Glutamatergic neuron (in vitro differentiated cells): ENCODE measurements around the gene HIVEP3. TPM values are rescaled to one million over a fixed set of nuclear protein-coding genes. Genes with fewer than 3 reads are reported as not detected.
A peak's percentile ranks its signal among the peaks of the same experiment; 100 is the strongest.

Source experiments
- DNase-seq: peaks from one replicate; pipeline ENCODE4 v3.0.0; 2022
- H3K27ac Mint-ChIP-seq: one replicate; pipeline ENCODE4 v1.8.0; 2020; ENCODE audit warnings: mild to moderate bottlenecking, mixed read lengths, inconsistent platforms; ENCODE audit not compliant: unreplicated experiment
- H3K27me3 Mint-ChIP-seq: one replicate; pipeline ENCODE4 v1.8.0; 2020; ENCODE audit warnings: mild to moderate bottlenecking, moderate library complexity, mixed read lengths, inconsistent platforms; ENCODE audit not compliant: unreplicated experiment
- H3K36me3 Mint-ChIP-seq: one replicate; pipeline ENCODE4 v1.8.0; 2020; ENCODE audit warnings: mild to moderate bottlenecking, mixed read lengths, inconsistent platforms; ENCODE audit not compliant: unreplicated experiment
- H3K4me1 Mint-ChIP-seq: one replicate; pipeline ENCODE4 v1.8.0; 2020; ENCODE audit warnings: mild to moderate bottlenecking, low read depth, mixed read lengths, inconsistent platforms; ENCODE audit not compliant: unreplicated experiment
- H3K4me3 Mint-ChIP-seq: one replicate; pipeline ENCODE4 v1.8.0; 2020; ENCODE audit warnings: mild to moderate bottlenecking, mixed read lengths, inconsistent platforms; ENCODE audit not compliant: unreplicated experiment
- H3K9me3 Mint-ChIP-seq: one replicate; pipeline ENCODE4 v1.8.0; 2020; ENCODE audit warnings: mild to moderate bottlenecking, moderate library complexity, mixed read lengths, inconsistent platforms; ENCODE audit not compliant: unreplicated experiment
- total RNA-seq: library from RNA; stranded (reverse); fragmentation: NEBNext Ultra II Directional; extraction: Animal tissue kit (Norgen Biotek cat#: 25700); gene quantifications from one replicate; pipeline ENCODE4 v1.2.1, GENCODE V29; 2021; ENCODE audit not compliant: unreplicated experiment
- TF ChIP-seq, protein P1 (sequence below): fragments of 200-600 bp; sonication (generic); IDR thresholded peaks from one replicate; pipeline ENCODE4 v1.5.0; 2021; ENCODE audit not compliant: partially characterized antibody, unreplicated experiment

Gene HIVEP3
- total RNA-seq, 1 donor from 2014 or later = 15.1 TPM

DNA sequence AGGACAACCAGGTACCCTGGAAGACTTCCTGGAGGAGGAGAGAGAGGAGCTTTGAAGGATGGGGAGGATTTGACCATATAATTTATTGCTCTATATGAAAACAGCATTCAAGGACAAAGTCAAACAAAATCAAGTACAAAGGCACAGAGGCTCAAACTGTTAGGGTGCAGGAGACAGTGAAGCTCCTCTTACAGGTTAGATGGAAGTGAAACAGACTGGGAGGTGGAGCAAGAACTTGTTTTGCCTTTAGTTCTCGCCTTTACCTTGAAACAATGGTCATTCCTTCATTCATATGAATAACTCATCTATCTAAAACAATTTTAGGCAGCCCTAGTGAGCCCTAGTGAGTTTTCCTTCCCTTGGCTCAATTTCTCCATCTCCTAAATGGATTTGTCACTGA lies 199.6 kb downstream of the HIVEP3 start:
- Mint-ChIP-seq H3K4me1 (peaks cover 32% of the 10 kb centered on the region), H3K27me3 (peaks cover 23% of the 10 kb centered on the region), H3K9me3 (peaks cover 16% of the 10 kb centered on the region), H3K27ac (no peak overlapping the region), H3K4me3 (no peak overlapping the region), H3K36me3 (peaks cover 4% of the 10 kb centered on the region)
- DNase-seq = no peak
- TF ChIP-seq, protein P1, sequence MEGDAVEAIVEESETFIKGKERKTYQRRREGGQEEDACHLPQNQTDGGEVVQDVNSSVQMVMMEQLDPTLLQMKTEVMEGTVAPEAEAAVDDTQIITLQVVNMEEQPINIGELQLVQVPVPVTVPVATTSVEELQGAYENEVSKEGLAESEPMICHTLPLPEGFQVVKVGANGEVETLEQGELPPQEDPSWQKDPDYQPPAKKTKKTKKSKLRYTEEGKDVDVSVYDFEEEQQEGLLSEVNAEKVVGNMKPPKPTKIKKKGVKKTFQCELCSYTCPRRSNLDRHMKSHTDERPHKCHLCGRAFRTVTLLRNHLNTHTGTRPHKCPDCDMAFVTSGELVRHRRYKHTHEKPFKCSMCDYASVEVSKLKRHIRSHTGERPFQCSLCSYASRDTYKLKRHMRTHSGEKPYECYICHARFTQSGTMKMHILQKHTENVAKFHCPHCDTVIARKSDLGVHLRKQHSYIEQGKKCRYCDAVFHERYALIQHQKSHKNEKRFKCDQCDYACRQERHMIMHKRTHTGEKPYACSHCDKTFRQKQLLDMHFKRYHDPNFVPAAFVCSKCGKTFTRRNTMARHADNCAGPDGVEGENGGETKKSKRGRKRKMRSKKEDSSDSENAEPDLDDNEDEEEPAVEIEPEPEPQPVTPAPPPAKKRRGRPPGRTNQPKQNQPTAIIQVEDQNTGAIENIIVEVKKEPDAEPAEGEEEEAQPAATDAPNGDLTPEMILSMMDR = no peak

DNA sequence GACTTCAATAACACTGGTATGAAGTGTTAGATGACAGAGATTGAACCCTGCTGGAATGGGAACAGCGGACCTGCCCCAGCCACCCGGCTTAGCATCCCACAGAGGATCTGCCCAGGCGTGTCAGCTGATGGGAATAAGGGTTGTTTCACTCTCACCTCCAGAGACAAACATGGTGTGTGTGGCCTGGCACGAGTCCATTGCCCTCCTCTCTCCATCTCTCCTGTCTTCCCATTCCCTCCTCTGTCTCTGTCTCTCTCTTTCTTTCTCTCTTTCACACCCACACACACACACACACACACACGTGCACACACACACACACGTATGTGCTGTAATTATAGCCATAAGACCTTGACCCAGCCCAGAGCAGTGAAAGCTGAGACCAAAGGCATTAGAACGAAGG lies 200.2 kb downstream of the HIVEP3 start:
- peaks cover 27% of the 10 kb centered on the region for H3K27me3 Mint-ChIP-seq
- TF ChIP-seq, protein P1 = no peak
- peaks cover 35% of the 10 kb centered on the region for H3K4me1 Mint-ChIP-seq
- no peak overlapping the region for H3K27ac Mint-ChIP-seq
- no peak overlapping the region for H3K4me3 Mint-ChIP-seq
- peaks cover 19% of the 10 kb centered on the region for H3K9me3 Mint-ChIP-seq
- no peak for DNase-seq
- H3K36me3 Mint-ChIP-seq = peaks cover 4% of the 10 kb centered on the region

DNA sequence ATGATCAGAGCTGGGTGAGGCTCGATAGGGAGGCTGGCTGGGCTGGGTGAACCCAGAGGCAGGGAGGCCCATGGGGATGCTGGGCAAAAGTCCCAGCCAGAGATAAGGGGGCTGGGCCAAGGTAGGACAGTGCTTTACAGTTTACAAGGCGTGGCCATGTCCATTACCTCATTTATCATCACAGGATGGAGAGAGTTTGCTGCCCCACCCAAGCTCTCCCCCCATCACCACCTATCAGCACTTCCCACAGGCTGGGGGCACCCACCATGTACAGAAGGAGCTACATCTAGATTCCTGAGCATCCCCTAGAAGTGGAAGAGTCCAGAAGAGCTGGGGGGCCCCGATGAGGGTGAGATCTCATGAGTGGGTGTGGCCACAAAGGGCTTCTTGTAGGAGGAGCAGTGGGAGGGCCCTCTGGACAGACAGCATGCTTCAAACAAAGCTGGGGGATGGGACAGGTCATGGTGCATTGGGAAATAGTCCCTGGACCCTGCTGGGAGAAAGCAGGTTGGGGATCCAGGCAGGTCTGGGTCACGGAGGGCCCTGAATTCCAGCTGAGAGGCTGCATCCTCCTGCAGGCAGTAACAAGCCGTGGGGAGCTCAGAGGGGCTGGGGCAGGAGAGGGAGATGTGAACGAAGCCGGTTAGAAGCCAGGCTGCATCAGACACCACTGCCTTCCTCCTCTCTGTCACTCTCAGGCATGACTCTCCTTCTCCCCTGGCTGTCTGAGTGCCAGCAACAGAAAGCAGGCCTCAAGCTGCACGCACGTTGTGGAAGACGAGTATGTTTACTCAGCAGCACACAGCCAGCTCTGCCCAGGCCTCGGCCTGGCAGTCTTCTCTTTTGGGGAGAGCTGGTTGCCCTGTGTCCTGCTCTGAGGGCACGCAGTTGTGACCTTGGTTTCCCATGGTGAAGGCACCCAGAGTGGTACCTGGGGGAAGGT lies 202.3 kb downstream of the HIVEP3 start:
- Mint-ChIP-seq H3K27ac (peak overlapping the region; percentile 9), H3K4me1 (peaks cover 47% of the 10 kb centered on the region), H3K9me3 (peaks cover 19% of the 10 kb centered on the region), H3K27me3 (peaks cover 30% of the 10 kb centered on the region), H3K4me3 (no peak overlapping the region), H3K36me3 (peaks cover 4% of the 10 kb centered on the region)
- TF ChIP-seq, protein P1 = no peak
- no peak for DNase-seq

DNA sequence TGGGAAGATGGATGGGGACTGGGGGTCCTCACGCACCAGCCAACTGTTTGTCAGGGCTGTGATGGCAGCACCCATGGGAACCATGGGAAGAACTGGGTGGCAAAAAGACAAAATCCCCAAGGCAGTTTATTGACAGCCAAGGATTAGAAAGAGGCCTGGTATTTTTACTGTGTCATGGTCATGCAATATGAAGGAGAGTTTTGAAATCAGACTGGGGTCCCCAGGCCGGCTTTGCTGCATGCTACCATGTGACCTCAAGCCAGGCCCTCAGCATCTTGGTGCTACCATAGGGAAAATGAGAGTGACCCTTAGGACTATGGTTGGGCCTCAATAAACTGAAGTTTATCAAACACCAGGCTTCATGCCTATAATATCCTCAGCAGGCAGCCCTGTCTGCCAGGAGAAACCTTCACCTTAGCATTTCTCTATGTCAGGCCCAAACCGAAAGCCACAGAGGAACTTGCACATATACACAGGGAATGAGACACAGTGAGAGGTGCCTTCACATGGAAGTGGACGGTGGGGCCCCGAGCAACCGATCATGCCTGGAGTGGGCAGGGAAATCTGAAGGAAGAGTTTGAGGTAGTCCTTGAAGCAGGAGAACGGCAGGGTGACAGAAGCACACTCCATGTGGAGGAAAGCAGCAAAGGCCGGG lies 203.2 kb downstream of the HIVEP3 start:
- DNase-seq = no peak
- peak overlapping the region; percentile 67 for H3K4me3 Mint-ChIP-seq
- peaks cover 4% of the 10 kb centered on the region for H3K36me3 Mint-ChIP-seq
- H3K4me1 Mint-ChIP-seq = peaks cover 47% of the 10 kb centered on the region
- peaks cover 19% of the 10 kb centered on the region for H3K9me3 Mint-ChIP-seq
- TF ChIP-seq, protein P1 = no peak
- H3K27me3 Mint-ChIP-seq = peaks cover 31% of the 10 kb centered on the region
- H3K27ac Mint-ChIP-seq = peak overlapping the region; percentile 83
